ENCODE data around the gene NSD2. TPM values are rescaled to one million over a fixed set of nuclear protein-coding genes. Genes with fewer than 3 reads are reported as not detected.

Gene NSD2
- total RNA-seq = 100 to 1,000 TPM in 1 of 2 donors, 10 to 100 TPM in 1; 80.1 to 176 TPM

- intact Hi-C loops (cut with DNase I) = no loop called here
Measured at GRCh38 chr4:1870578-1871443, at the start of gene NSD2. TSS of gene NSD2 (plus strand) at chr4:1871393. CDS start at chr4:1900655, 29,262 bp downstream.

GRCh38 chr4:1821679-1822567, 49.3 kb upstream of the NSD2 start:
- Histone ChIP-seq H3K4me1 (no peaks in the 10 kb centered on the region), H3K4me3 (no peak overlapping the region), H3K9me3 (no peaks in the 10 kb centered on the region), H3K27me3 (no peaks in the 10 kb centered on the region), H3K27ac (no peak overlapping the region), H3K9ac (ENCODE audit: low read depth in 2 of 2, low read length in 2 of 2) (no peak overlapping the region), H3K36me3 (peaks cover 32% of the 10 kb centered on the region)
- DNase-seq = no peak
- intact Hi-C loops (cut with DNase I) = no loop called here
- no peak for TF ChIP-seq CTCF (IDR thresholded peaks at IDR 0.05)

More at GRCh38 chr4:1870578-1871443, at the start of gene NSD2:
- Histone ChIP-seq H3K9me3 (no peaks in the 10 kb centered on the region), H3K27me3 (no peaks in the 10 kb centered on the region), H3K36me3 (no peaks in the 10 kb centered on the region), H3K4me3 (peak within 1 kb of the TSS; percentile 75), H3K27ac (peak within 1 kb of the TSS; percentile 100), H3K4me1 (peaks cover 8% of the 10 kb centered on the region), H3K9ac (ENCODE audit: low read depth in 2 of 2, low read length in 2 of 2) (peak within 1 kb of the TSS; percentile 88 to 98)
- TF ChIP-seq CTCF (IDR thresholded peaks at IDR 0.05) = no peak
- peak; percentile 89 for DNase-seq

GRCh38 chr4:1822568-1823544, 48.3 kb upstream of the NSD2 start:
- H3K4me3 ChIP-seq = no peak overlapping the region
- DNase-seq = no peak
- no peaks in the 10 kb centered on the region for H3K9me3 ChIP-seq
- no peaks in the 10 kb centered on the region for H3K4me1 ChIP-seq
- no peak overlapping the region for H3K27ac ChIP-seq
- H3K27me3 ChIP-seq = no peaks in the 10 kb centered on the region
- H3K9ac ChIP-seq (ENCODE audit: low read depth in 2 of 2, low read length in 2 of 2) = no peak overlapping the region
- peaks cover 29% of the 10 kb centered on the region for H3K36me3 ChIP-seq
- intact Hi-C loops (cut with DNase I) = no loop called here
- TF ChIP-seq CTCF (IDR thresholded peaks at IDR 0.05) = no peak

- no peak overlapping the region for H3K27ac ChIP-seq
- no peak for TF ChIP-seq CTCF (IDR thresholded peaks at IDR 0.05)
- no peaks in the 10 kb centered on the region for H3K4me1 ChIP-seq
- H3K9me3 ChIP-seq = no peaks in the 10 kb centered on the region
- no peaks in the 10 kb centered on the region for H3K27me3 ChIP-seq
- H3K9ac ChIP-seq (ENCODE audit: low read depth in 2 of 2, low read length in 2 of 2) = no peak overlapping the region
- no peak for DNase-seq
- H3K4me3 ChIP-seq = no peak overlapping the region
- intact Hi-C loops (cut with DNase I) = no loop called here
- peaks cover 27% of the 10 kb centered on the region for H3K36me3 ChIP-seq
Measured at GRCh38 chr4:1823545-1823932, 47.7 kb upstream of the NSD2 start.
